Erythroblast (primary cell): ENCODE results near the gene MYO1G.

Experiments used
- GATA1 ChIP-seq: IDR thresholded peaks from 2 replicates; pipeline ENCODE4 v1.6.1; 2011; ENCODE audit warnings: low read depth, mild to moderate bottlenecking, control low read depth, low read length, moderate library complexity
- POLR2A ChIP-seq: IDR thresholded peaks from 2 replicates; pipeline ENCODE4 v1.6.1; 2011; ENCODE audit warnings: mild to moderate bottlenecking, low read length

DNA sequence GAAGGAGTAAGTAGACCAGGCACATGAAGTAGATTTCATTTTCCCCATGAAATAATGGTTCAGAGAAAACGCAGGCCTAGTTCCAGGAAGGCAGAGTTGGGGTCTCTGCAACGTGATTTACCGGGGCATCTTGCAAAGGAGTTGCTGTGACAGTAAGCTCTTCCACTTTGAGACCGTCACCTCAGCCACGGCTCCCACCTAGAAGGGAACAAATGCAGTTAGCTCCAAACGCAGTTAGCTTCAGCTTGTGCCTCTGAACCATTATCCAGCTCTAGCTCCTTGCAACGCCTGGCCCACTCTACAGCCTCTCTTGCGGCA, 7.0 kb upstream of the MYO1G start:
- TF ChIP-seq POLR2A (no peak), GATA1 (no peak)
